H1 (cell line): ENCODE results near the gene TLE4. TPM values are rescaled to one million over a fixed set of nuclear protein-coding genes. Genes with fewer than 3 reads are reported as not detected.

Experiments
- CTCF ChIA-PET: fragments of 300-600 bp; sonication (Branson Sonifier 250); formaldehyde crosslinking; loops from one replicate; lab custom pipeline; 2021; ENCODE audit not compliant: partially characterized antibody; lab: Charles Lee
- POLR2A ChIA-PET: fragments of 300-600 bp; sonication (Branson Sonifier 250); formaldehyde crosslinking; loops from one replicate; lab custom pipeline; 2021; ENCODE audit warnings: inconsistent platforms; ENCODE audit not compliant: partially characterized antibody; lab: Charles Lee
- DNase-seq, 2 experiments: peaks; one replicate each; pipeline versions ENCODE4 v3.0.0 to v3.0.0-alpha.2; 2010 to 2022; ENCODE audit warnings: low spot score in 2 of 2, low read depth in 1 of 2, mixed read lengths in 1 of 2
- FAIRE-seq: peaks from 2 replicates; lab custom pipeline; 2011; peaks lifted over from hg19 to GRCh38; lab: Jason Lieb, UNC
- H2AFZ ChIP-seq: 2 replicates; pipeline ENCODE4 v1.8.1; 2012; ENCODE audit warnings: low read length, inconsistent platforms
- H2AK5ac ChIP-seq: 2 replicates; pipeline ENCODE4 v1.6.1; 2013; ENCODE audit warnings: low read depth, low read length
- H2BK120ac ChIP-seq: replicated peaks from 2 replicates; pipeline ENCODE3; 2013; ENCODE audit warnings: low read depth, low read length, inconsistent platforms
- H2BK12ac ChIP-seq: 2 replicates; pipeline ENCODE4 v1.6.1; 2013; ENCODE audit warnings: low read depth, low read length
- H2BK15ac ChIP-seq: 2 replicates; pipeline ENCODE4 v1.6.1; 2013; ENCODE audit warnings: low read length
- H2BK20ac ChIP-seq: 2 replicates; pipeline ENCODE4 v1.6.1; 2013; ENCODE audit warnings: low read length
- H2BK5ac ChIP-seq: 2 replicates; pipeline ENCODE4 v1.6.1; 2013; ENCODE audit warnings: low read depth, low read length
- H3K14ac ChIP-seq: 2 replicates; pipeline ENCODE4 v1.6.1; 2013; ENCODE audit warnings: inconsistent platforms; ENCODE audit not compliant: insufficient read length
- H3K18ac ChIP-seq: 2 replicates; pipeline ENCODE4 v1.6.1; 2013; ENCODE audit warnings: low read length; ENCODE audit errors: extremely low read depth
- H3K23ac ChIP-seq: 2 replicates; pipeline ENCODE4 v1.6.1; 2013; ENCODE audit warnings: inconsistent platforms; ENCODE audit not compliant: insufficient read length
- H3K23me2 ChIP-seq: 2 replicates; pipeline ENCODE4 v1.6.1; 2013; ENCODE audit warnings: low read depth, low read length
- H3K27ac ChIP-seq: 2 replicates; pipeline ENCODE4 v1.6.1; 2011; ENCODE audit warnings: low read depth, low read length, inconsistent platforms
- H3K27me3 ChIP-seq, 4 experiments: replicated peaks in 1 of 4; 1 replicate in 1 of 4; 2 replicates in 3 of 4; pipeline versions ENCODE4 v1.6.1 to v1.8.1; 2011 to 2013; ENCODE audit warnings: low read length in 3 of 4, mild to moderate bottlenecking in 3 of 4, inconsistent platforms in 2 of 4, mixed read lengths in 2 of 4, moderate library complexity in 1 of 4; ENCODE audit not compliant: control insufficient read depth in 3 of 4, insufficient read depth in 3 of 4; ENCODE audit errors: extremely low read depth in 1 of 4
- H3K36me3 ChIP-seq, 4 experiments: 2 replicates each; pipeline versions ENCODE4 v1.6.1 to v1.8.1; 2011 to 2013; ENCODE audit warnings: mild to moderate bottlenecking in 4 of 4, low read length in 3 of 4, moderate library complexity in 2 of 4, control low read depth in 1 of 4, inconsistent platforms in 1 of 4; ENCODE audit not compliant: insufficient read depth in 4 of 4, control insufficient read depth in 2 of 4
- H3K4ac ChIP-seq: replicated peaks from 2 replicates; pipeline ENCODE3; 2013; ENCODE audit warnings: low read length, low read depth, mixed read lengths, inconsistent platforms; ENCODE audit not compliant: insufficient read length
- H3K4me1 ChIP-seq, 4 experiments: replicated peaks in 1 of 4; 1 replicate in 1 of 4; 2 replicates in 3 of 4; pipeline versions ENCODE4 v1.6.1 to v1.8.1; 2011 to 2013; ENCODE audit warnings: low read length in 3 of 4, inconsistent platforms in 2 of 4, mixed read lengths in 1 of 4; ENCODE audit not compliant: insufficient read depth in 4 of 4, control insufficient read depth in 3 of 4
- H3K4me2 ChIP-seq, 2 experiments: 2 replicates each; pipeline versions ENCODE4 v1.6.1 to v1.8.1; 2011 to 2013; ENCODE audit warnings: low read depth in 2 of 2, low read length in 2 of 2, control low read depth in 1 of 2, inconsistent platforms in 1 of 2, mild to moderate bottlenecking in 1 of 2; ENCODE audit not compliant: insufficient read depth in 1 of 2
- H3K4me3 ChIP-seq, 4 experiments: fragments of 200-600, 300-600 bp in 1 of 4; sonication (generic), shearing (Covaris generic), sonication (Bioruptor Twin) in 1 of 4; 2 replicates each; pipeline versions ENCODE4 v1.5.1 to v1.8.1; 2011 to 2016; ENCODE audit warnings: low read length in 4 of 4, low read depth in 3 of 4, control low read depth in 2 of 4, inconsistent platforms in 2 of 4, mild to moderate bottlenecking in 2 of 4, mixed read lengths in 1 of 4, moderate library complexity in 1 of 4; ENCODE audit not compliant: insufficient read depth in 2 of 4; ENCODE audit errors: extremely low read depth in 1 of 4
- H3K56ac ChIP-seq: replicated peaks from 2 replicates; pipeline ENCODE3; 2013; ENCODE audit warnings: low read depth, mild to moderate bottlenecking, mixed read lengths, low read length, inconsistent platforms; ENCODE audit not compliant: insufficient read length
- H3K79me1 ChIP-seq: 2 replicates; pipeline ENCODE4 v1.6.1; 2013; ENCODE audit warnings: low read depth, low read length, control low read depth
- H3K79me2 ChIP-seq, 2 experiments: 2 replicates each; pipeline versions ENCODE4 v1.6.1 to v1.8.1; 2012 to 2013; ENCODE audit warnings: low read length in 2 of 2, mild to moderate bottlenecking in 2 of 2, inconsistent platforms in 1 of 2; ENCODE audit not compliant: insufficient read depth in 2 of 2, control insufficient read depth in 1 of 2
- H3K9ac ChIP-seq, 4 experiments: replicated peaks in 1 of 4; 1 replicate in 1 of 4; 2 replicates in 3 of 4; pipeline versions ENCODE4 v1.6.1 to v1.8.1; 2011 to 2013; ENCODE audit warnings: low read depth in 3 of 4, low read length in 3 of 4, control low read depth in 2 of 4, mild to moderate bottlenecking in 2 of 4, moderate library complexity in 2 of 4, inconsistent platforms in 1 of 4; ENCODE audit errors: extremely low read depth in 1 of 4
- H3K9me3 ChIP-seq, 2 experiments: 2 replicates each; pipeline versions ENCODE4 v1.6.1 to v1.8.1; 2012 to 2013; ENCODE audit warnings: mild to moderate bottlenecking in 2 of 2, moderate library complexity in 2 of 2, control low read depth in 1 of 2, inconsistent platforms in 1 of 2, low read depth in 1 of 2, low read length in 1 of 2, mixed read lengths in 1 of 2; ENCODE audit not compliant: insufficient read depth in 2 of 2
- H4K20me1 ChIP-seq, 2 experiments: replicated peaks in 1 of 2; 2 replicates each; pipeline versions ENCODE3 to v1.8.1; 2011 to 2013; ENCODE audit warnings: inconsistent platforms in 2 of 2, low read length in 2 of 2, mild to moderate bottlenecking in 1 of 2; ENCODE audit not compliant: insufficient read depth in 2 of 2, control insufficient read depth in 1 of 2
- H4K5ac ChIP-seq: 2 replicates; pipeline ENCODE4 v1.6.1; 2013; ENCODE audit warnings: low read length, low read depth, mixed read lengths, inconsistent platforms; ENCODE audit not compliant: insufficient read length
- H4K8ac ChIP-seq: 2 replicates; pipeline ENCODE4 v1.8.0; 2013; ENCODE audit warnings: mild to moderate bottlenecking, moderate library complexity, low read length, inconsistent platforms; ENCODE audit not compliant: insufficient read depth; ENCODE audit errors: extremely low read depth
- H4K91ac ChIP-seq: replicated peaks from 2 replicates; pipeline ENCODE3; 2013; ENCODE audit warnings: low read length, mixed read lengths, inconsistent platforms; ENCODE audit not compliant: insufficient read length
- EZH2 ChIP-seq: fragments of 200-600 bp; sonication (generic); IDR thresholded peaks from 2 replicates; pipeline ENCODE4 v1.7.1; 2012; ENCODE audit warnings: low read depth, mild to moderate bottlenecking, moderate library complexity, low read length, inconsistent platforms; ENCODE audit not compliant: severe bottlenecking
- SIN3A ChIP-seq, 2 experiments: IDR thresholded peaks in 1 of 2; conservative IDR thresholded peaks in 1 of 2; 2 replicates each; pipeline ENCODE4 v1.6.1; 2011 to 2012; ENCODE audit warnings: low read length in 2 of 2, improper control_type of control experiment in 1 of 2, low read depth in 1 of 2, mild to moderate bottlenecking in 1 of 2
- SP1 ChIP-seq: IDR thresholded peaks from 2 replicates; pipeline ENCODE4 v1.6.1; 2011; ENCODE audit warnings: low read depth, low read length
- WGBS, 2 experiments: shearing (Covaris generic) in 1 of 2; methylation state at CpG; one replicate each; pipeline versions ENCODE4 v1.1.6 to v1.1.7; 2013 to 2015; ENCODE audit warnings: low lambda C conversion rate in 2 of 2, mixed read lengths in 2 of 2, inconsistent platforms in 1 of 2, low coverage in 1 of 2, missing lambda C conversion rate in 1 of 2; ENCODE audit not compliant: insufficient replicate concordance in 2 of 2, insufficient coverage in 1 of 2, insufficient read length in 1 of 2; ENCODE audit errors: extremely low coverage in 1 of 2, missing lambda C conversion rate in 1 of 2; 5-methylcytosine and 5-hydroxymethylcytosine counted together
- polyA plus RNA-seq, 7 experiments: library from polyadenylated mRNA; depleted of rRNA in 3 of 7; stranded (reverse) in 5 of 7; unstranded in 2 of 7; fragments of >200 nt in 5 of 7; fragments of 200-250 nt in 2 of 7; gene quantifications; 1 replicate in 5 of 7; 2 replicates in 1 of 7; 4 replicates in 1 of 7; pipeline versions ENCODE4 v1.2.1 to v1.2.3, GENCODE V29; 2011 to 2013; ENCODE audit warnings: missing spikeins in 2 of 7, mixed read lengths in 2 of 7
- total RNA-seq: library from RNA; stranded (reverse); fragmentation: NEBNext Ultra II Directional; extraction: Animal tissue kit (Norgen Biotek cat#: 25700); gene quantifications from 2 replicates; pipeline ENCODE4 v1.2.1, GENCODE V29; 2021

Gene TLE4
- total and polyA plus RNA-seq, 2 of the 8 experiments (the other 6 are each of a cell fraction or from before 2014, with no cell fraction given), result 32.4 to 36.9 TPM

GRCh38 chr9:79769476-79770275 lies 197.9 kb downstream of the TLE4 start:
- no peaks in the 10 kb centered on the region for H3K36me3 ChIP-seq
- no peaks in the 10 kb centered on the region for H3K79me1 ChIP-seq
- FAIRE-seq, result no peak
- H3K23me2 ChIP-seq, result no peaks in the 10 kb centered on the region
- H4K5ac ChIP-seq, result no peak overlapping the region
- no peaks in the 10 kb centered on the region for H3K27me3 ChIP-seq
- no peaks in the 10 kb centered on the region for H3K9me3 ChIP-seq
- no peaks in the 10 kb centered on the region for H4K20me1 ChIP-seq
- H2BK5ac ChIP-seq, result no peak overlapping the region
- H3K4ac ChIP-seq, result no peak overlapping the region
- H3K79me2 ChIP-seq, result no peaks in the 10 kb centered on the region
- H3K4me2 ChIP-seq, result no peak overlapping the region
- H2AK5ac ChIP-seq, result no peak overlapping the region
- no peaks in the 10 kb centered on the region for H3K4me1 ChIP-seq
- no peak overlapping the region for H3K23ac ChIP-seq
- no peak overlapping the region for H3K18ac ChIP-seq
- H2BK120ac ChIP-seq, result no peak overlapping the region
- TF ChIP-seq SP1 (no peak), EZH2 (no peak), SIN3A (conservative IDR thresholded peaks at IDR 0.05 in 1 of 2, IDR thresholded peaks at IDR 0.05 in 1 of 2; ENCODE audit: low read depth in 1 of 2, low read length in 2 of 2) (no peak)
- WGBS, 2 experiments, result 90% methylated on average over 4 of the region's 4 CpGs; no CpG with 5 or more reads in 1 of the 2 experiments
- no peak overlapping the region for H4K91ac ChIP-seq
- H3K4me3 ChIP-seq, result no peak overlapping the region
- ChIA-PET CTCF (no interaction called here), POLR2A (no interaction called here)
- DNase-seq, result no peak
- no peak overlapping the region for H2BK15ac ChIP-seq
- H3K27ac ChIP-seq, result no peak overlapping the region
- H2AFZ ChIP-seq, result no peak overlapping the region
- no peak overlapping the region for H4K8ac ChIP-seq
- no peak overlapping the region for H3K14ac ChIP-seq
- no peak overlapping the region for H3K9ac ChIP-seq
- no peak overlapping the region for H2BK12ac ChIP-seq
- H2BK20ac ChIP-seq, result no peak overlapping the region
- H3K56ac ChIP-seq, result no peak overlapping the region
